Mesothelial cell of epicardium (in vitro differentiated cells): Measurements from ENCODE around the gene MSANTD2. TPM values are rescaled to one million over a fixed set of nuclear protein-coding genes. Genes with fewer than 3 reads are reported as not detected.

ENCODE experiments used
- DNase-seq, 2 experiments: peaks; one replicate each; pipeline ENCODE4 v3.0.0; 2021; ENCODE audit warnings: low spot score in 2 of 2; ENCODE audit not compliant: unreplicated experiment in 2 of 2
- H3K27ac Mint-ChIP-seq: 2 replicates; pipeline ENCODE4 v1.8.0; 2021; ENCODE audit warnings: mixed read lengths
- H3K27me3 Mint-ChIP-seq: 2 replicates; pipeline ENCODE4 v1.8.0; 2021; ENCODE audit warnings: low read depth, mixed read lengths
- H3K36me3 Mint-ChIP-seq: 2 replicates; pipeline ENCODE4 v1.8.0; 2021; ENCODE audit warnings: mixed read lengths
- H3K4me1 Mint-ChIP-seq: 2 replicates; pipeline ENCODE4 v1.8.0; 2021; ENCODE audit warnings: mixed read lengths
- H3K4me3 Mint-ChIP-seq: 2 replicates; pipeline ENCODE4 v1.8.0; 2021; ENCODE audit warnings: mild to moderate bottlenecking, moderate library complexity, mixed read lengths
- H3K9me3 Mint-ChIP-seq: 2 replicates; pipeline ENCODE4 v1.8.0; 2021; ENCODE audit warnings: mixed read lengths
- CTCF ChIP-seq: fragments of 200-600 bp; sonication (generic); IDR thresholded peaks from one replicate; pipeline ENCODE4 v1.5.0; 2021; ENCODE audit warnings: antibody characterized with exemption; ENCODE audit not compliant: unreplicated experiment
- total RNA-seq: library from RNA; stranded (reverse); gene quantifications from 3 replicates; pipeline ENCODE4 v1.2.1, GENCODE V29; 2021

MSANTD2 gene
- total RNA-seq, 1 donor from 2014 or later, result 37.3 TPM

GRCh38 chr11:124838805-124839127 is 38.6 kb upstream of the MSANTD2 start:
- Mint-ChIP-seq H3K27me3 (peaks cover 36% of the 10 kb centered on the region), H3K4me3 (peak overlapping the region; percentile 56), H3K4me1 (peaks cover 36% of the 10 kb centered on the region), H3K27ac (peak overlapping the region; percentile 16), H3K36me3 (no peaks in the 10 kb centered on the region), H3K9me3 (no peaks in the 10 kb centered on the region)
- DNase-seq, result no peak
- no peak for TF ChIP-seq CTCF

GRCh38 chr11:124837491-124837856 is 37.3 kb upstream of the MSANTD2 start:
- peaks cover 24% of the 10 kb centered on the region for H3K4me1 Mint-ChIP-seq
- H3K27me3 Mint-ChIP-seq, result peaks cover 47% of the 10 kb centered on the region
- H3K4me3 Mint-ChIP-seq, result peak overlapping the region; percentile 9
- H3K36me3 Mint-ChIP-seq, result no peaks in the 10 kb centered on the region
- no peak overlapping the region for H3K27ac Mint-ChIP-seq
- H3K9me3 Mint-ChIP-seq, result no peaks in the 10 kb centered on the region
- TF ChIP-seq CTCF, result no peak
- no peak for DNase-seq

GRCh38 chr11:124835918-124836317 is 35.7 kb upstream of the MSANTD2 start:
- Mint-ChIP-seq H3K27ac (peak overlapping the region; percentile 74), H3K27me3 (peaks cover 60% of the 10 kb centered on the region), H3K4me1 (peaks cover 18% of the 10 kb centered on the region), H3K4me3 (peak overlapping the region; percentile 36), H3K36me3 (no peaks in the 10 kb centered on the region), H3K9me3 (no peaks in the 10 kb centered on the region)
- no peak for DNase-seq
- no peak for TF ChIP-seq CTCF

GRCh38 chr11:124834526-124835180 is 34.4 kb upstream of the MSANTD2 start:
- Mint-ChIP-seq H3K36me3 (no peaks in the 10 kb centered on the region), H3K4me3 (no peak overlapping the region)

GRCh38 chr11:124832571-124832970 is 32.4 kb upstream of the MSANTD2 start:
- Mint-ChIP-seq H3K9me3 (no peaks in the 10 kb centered on the region), H3K4me1 (peaks cover 7% of the 10 kb centered on the region), H3K4me3 (no peak overlapping the region), H3K27ac (no peak overlapping the region), H3K36me3 (no peaks in the 10 kb centered on the region), H3K27me3 (peaks cover 63% of the 10 kb centered on the region)
- DNase-seq, result no peak
- TF ChIP-seq CTCF, result no peak

More at GRCh38 chr11:124834526-124835180, 34.4 kb upstream of the MSANTD2 start:
- peaks cover 68% of the 10 kb centered on the region for H3K27me3 Mint-ChIP-seq
- no peak overlapping the region for H3K27ac Mint-ChIP-seq
- no peak for TF ChIP-seq CTCF
- no peaks in the 10 kb centered on the region for H3K9me3 Mint-ChIP-seq
- H3K4me1 Mint-ChIP-seq, result peaks cover 13% of the 10 kb centered on the region
- no peak for DNase-seq

- no peak for DNase-seq
- Mint-ChIP-seq H3K4me3 (no peak overlapping the region), H3K4me1 (peaks cover 5% of the 10 kb centered on the region)
These were observed 31.7 kb upstream of the MSANTD2 start for GRCh38 chr11:124831897-124832296.

More at GRCh38 chr11:124831897-124832296, 31.7 kb upstream of the MSANTD2 start:
- no peak for TF ChIP-seq CTCF
- H3K36me3 Mint-ChIP-seq, result no peaks in the 10 kb centered on the region
- H3K27me3 Mint-ChIP-seq, result peaks cover 62% of the 10 kb centered on the region
- H3K9me3 Mint-ChIP-seq, result no peaks in the 10 kb centered on the region
- no peak overlapping the region for H3K27ac Mint-ChIP-seq
